ENCODE measurements around the gene LMF1. TPM values are rescaled to one million over a fixed set of nuclear protein-coding genes. Genes with fewer than 3 reads are reported as not detected.

Gene LMF1
- total RNA-seq, 3 donors from 2014 or later (not counting 1 experiment from before 2014, with no cell fraction given) = 28.2 to 42.2 (median 41.2) TPM

DNA sequence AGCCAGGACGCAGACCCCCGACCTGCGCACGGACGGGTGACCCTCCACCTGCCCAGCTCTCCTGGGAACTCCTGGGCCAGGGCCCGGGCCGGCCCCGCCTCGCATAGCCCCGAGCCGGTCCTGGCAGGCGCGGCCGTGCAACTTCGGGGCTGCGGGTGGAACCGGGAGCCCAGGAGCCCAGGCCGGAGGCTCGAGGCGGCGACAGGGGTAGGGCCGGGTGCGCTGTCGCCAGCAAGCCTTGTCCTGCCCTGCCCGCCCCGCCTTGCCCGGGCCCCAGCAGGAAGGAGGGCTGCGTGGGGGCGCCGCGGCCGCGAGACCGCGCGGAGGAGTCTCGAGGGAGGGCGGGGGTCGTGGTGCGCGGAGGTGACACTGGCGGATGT lies 408 bp downstream of the LMF1 start:
- H3K27ac Mint-ChIP-seq = peak overlapping the region; percentile 31 to 59
- peak in 1 of 3 donors; percentile 22 for ATAC-seq

DNA sequence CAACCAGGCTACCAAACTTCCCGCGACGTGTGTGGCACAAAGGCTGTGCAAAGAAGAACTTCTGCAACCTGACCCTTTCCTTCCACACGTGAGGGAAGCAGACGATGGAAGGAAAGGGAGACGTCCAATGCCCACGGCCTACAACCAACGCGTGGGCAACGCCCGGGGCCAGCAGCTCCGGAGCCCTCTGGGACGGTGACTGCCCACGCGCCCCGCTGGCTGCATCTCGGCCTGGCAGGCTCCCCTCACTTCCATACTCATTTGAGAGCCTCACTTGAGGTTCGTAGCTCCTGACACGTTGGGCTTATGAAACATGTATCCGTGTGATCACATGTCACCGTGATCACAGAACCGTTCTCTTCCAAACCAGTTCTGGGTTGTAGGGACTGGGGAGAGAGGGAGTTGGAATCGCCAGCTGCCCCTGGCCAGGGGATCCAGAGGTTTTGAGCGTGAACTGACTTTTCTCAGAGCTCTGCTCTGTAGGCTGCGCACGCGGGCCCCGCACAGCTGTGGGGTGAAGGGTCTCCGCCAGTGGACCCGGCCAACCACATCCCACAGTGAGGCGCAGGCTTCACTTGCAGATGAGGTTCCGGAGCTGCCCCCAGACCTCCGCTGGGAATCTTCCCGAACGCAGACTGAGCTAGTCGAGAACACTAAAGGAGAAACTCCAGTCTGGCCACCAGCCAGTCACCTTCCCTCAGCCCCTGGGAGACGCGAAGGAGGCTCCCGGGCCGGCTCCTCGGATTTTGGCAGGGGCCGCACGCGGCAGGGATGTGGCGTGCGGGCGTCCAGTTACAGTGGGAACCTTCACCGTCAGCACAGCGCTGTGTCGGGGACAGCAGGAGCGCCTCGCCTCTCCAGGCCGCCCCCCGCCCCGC lies 1.0 kb downstream of the LMF1 start:
- H3K9me3 ChIP-seq (ENCODE audit: control insufficient read depth, insufficient read depth, low read length) = peaks cover 3% of the 10 kb centered on the region
- H3K27ac ChIP-seq (ENCODE audit: low read length) = no peak overlapping the region
- intact Hi-C loops (cut with micrococcal nuclease) = no loop called here
- no peak for DNase-seq
- H3K4me1 ChIP-seq (ENCODE audit: control insufficient read depth, insufficient read depth, low read length) = peaks cover 17% of the 10 kb centered on the region
- TF ChIP-seq, protein P1, sequence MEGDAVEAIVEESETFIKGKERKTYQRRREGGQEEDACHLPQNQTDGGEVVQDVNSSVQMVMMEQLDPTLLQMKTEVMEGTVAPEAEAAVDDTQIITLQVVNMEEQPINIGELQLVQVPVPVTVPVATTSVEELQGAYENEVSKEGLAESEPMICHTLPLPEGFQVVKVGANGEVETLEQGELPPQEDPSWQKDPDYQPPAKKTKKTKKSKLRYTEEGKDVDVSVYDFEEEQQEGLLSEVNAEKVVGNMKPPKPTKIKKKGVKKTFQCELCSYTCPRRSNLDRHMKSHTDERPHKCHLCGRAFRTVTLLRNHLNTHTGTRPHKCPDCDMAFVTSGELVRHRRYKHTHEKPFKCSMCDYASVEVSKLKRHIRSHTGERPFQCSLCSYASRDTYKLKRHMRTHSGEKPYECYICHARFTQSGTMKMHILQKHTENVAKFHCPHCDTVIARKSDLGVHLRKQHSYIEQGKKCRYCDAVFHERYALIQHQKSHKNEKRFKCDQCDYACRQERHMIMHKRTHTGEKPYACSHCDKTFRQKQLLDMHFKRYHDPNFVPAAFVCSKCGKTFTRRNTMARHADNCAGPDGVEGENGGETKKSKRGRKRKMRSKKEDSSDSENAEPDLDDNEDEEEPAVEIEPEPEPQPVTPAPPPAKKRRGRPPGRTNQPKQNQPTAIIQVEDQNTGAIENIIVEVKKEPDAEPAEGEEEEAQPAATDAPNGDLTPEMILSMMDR (IDR thresholded peaks at IDR 0.05) = no peak
- peak overlapping the region; percentile 76 for H3K4me3 ChIP-seq (ENCODE audit: low read length)
- no peaks in the 10 kb centered on the region for H3K27me3 ChIP-seq (ENCODE audit: control insufficient read depth, insufficient read depth, low read length)
- H3K27me3 Mint-ChIP-seq (ENCODE audit: low read depth in 2 of 2) = no peaks in the 10 kb centered on the region
- H3K36me3 ChIP-seq (ENCODE audit: control insufficient read depth, insufficient read depth, low read length) = no peaks in the 10 kb centered on the region
- H3K9me3 Mint-ChIP-seq = no peaks in the 10 kb centered on the region
- H3K4me3 Mint-ChIP-seq = peak overlapping the region; percentile 88
- peak overlapping the region; percentile 31 to 59 for H3K27ac Mint-ChIP-seq
- peaks cover 20 to 26% of the 10 kb centered on the region in 2 donors for H3K4me1 Mint-ChIP-seq
- whole genome bisulfite sequencing (ENCODE audit: insufficient coverage) = 58% methylated on average over 55 of the region's 55 CpGs
- peaks cover 8% of the 10 kb centered on the region for H3K36me3 Mint-ChIP-seq
- ATAC-seq = no peak

More for the DNA sequence above, 408 bp downstream of the LMF1 start:
- Mint-ChIP-seq H3K4me3 (peak overlapping the region; percentile 88), H3K9me3 (no peaks in the 10 kb centered on the region), H3K36me3 (peaks cover 4% of the 10 kb centered on the region), H3K4me1 (peaks cover 15 to 20% of the 10 kb centered on the region in 2 donors), H3K27me3 (ENCODE audit: low read depth in 2 of 2) (no peaks in the 10 kb centered on the region)
- TF ChIP-seq, protein P1 (IDR thresholded peaks at IDR 0.05) = no peak
- intact Hi-C loops (cut with micrococcal nuclease) = no loop called here
- no peak for DNase-seq
- Histone ChIP-seq H3K27ac (ENCODE audit: low read length) (peak overlapping the region; percentile 75), H3K27me3 (ENCODE audit: control insufficient read depth, insufficient read depth, low read length) (no peaks in the 10 kb centered on the region), H3K9me3 (ENCODE audit: control insufficient read depth, insufficient read depth, low read length) (peaks cover 3% of the 10 kb centered on the region), H3K4me1 (ENCODE audit: control insufficient read depth, insufficient read depth, low read length) (peaks cover 17% of the 10 kb centered on the region), H3K36me3 (ENCODE audit: control insufficient read depth, insufficient read depth, low read length) (no peaks in the 10 kb centered on the region), H3K4me3 (ENCODE audit: low read length) (peak overlapping the region; percentile 76)
- under 1% methylated on average over 42 of the region's 42 CpGs for WGBS (ENCODE audit: insufficient coverage)

DNA sequence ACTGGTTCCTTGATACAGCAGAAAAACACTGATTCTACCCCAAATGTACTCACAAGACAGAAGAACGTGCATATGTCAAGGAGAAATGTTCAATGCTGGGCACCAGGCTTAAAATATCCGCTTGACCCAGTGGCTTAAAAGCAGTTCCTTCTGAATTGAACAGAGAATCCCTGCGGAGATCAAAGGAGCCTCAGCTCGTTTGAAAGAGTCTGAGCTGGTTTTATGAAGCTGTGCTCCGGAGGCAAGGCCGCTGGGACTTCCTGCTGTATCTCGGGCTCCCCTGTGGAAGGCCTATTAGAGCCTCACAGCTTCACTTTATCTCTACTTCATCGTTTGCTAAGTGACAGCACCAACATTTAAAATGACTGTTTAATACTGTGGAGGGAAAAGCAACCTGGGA lies 2.2 kb downstream of the LMF1 start:
- 86% methylated on average over 8 of the region's 8 CpGs for WGBS (ENCODE audit: insufficient coverage)
- no peaks in the 10 kb centered on the region for H3K9me3 Mint-ChIP-seq
- peaks cover 8% of the 10 kb centered on the region for H3K36me3 Mint-ChIP-seq
- Histone ChIP-seq H3K36me3 (ENCODE audit: control insufficient read depth, insufficient read depth, low read length) (no peaks in the 10 kb centered on the region), H3K4me3 (ENCODE audit: low read length) (no peak overlapping the region), H3K9me3 (ENCODE audit: control insufficient read depth, insufficient read depth, low read length) (peaks cover 3% of the 10 kb centered on the region), H3K4me1 (ENCODE audit: control insufficient read depth, insufficient read depth, low read length) (peaks cover 17% of the 10 kb centered on the region), H3K27ac (ENCODE audit: low read length) (no peak overlapping the region), H3K27me3 (ENCODE audit: control insufficient read depth, insufficient read depth, low read length) (no peaks in the 10 kb centered on the region)
- no peaks in the 10 kb centered on the region for H3K27me3 Mint-ChIP-seq (ENCODE audit: low read depth in 2 of 2)
- peaks cover 22 to 29% of the 10 kb centered on the region in 2 donors for H3K4me1 Mint-ChIP-seq
- no peak overlapping the region for H3K27ac Mint-ChIP-seq
- TF ChIP-seq, protein P1 (IDR thresholded peaks at IDR 0.05) = no peak
- H3K4me3 Mint-ChIP-seq = peak overlapping the region; percentile 66
- intact Hi-C loops (cut with micrococcal nuclease) = no loop called here
- DNase-seq = no peak
- ATAC-seq = no peak

Data from natural killer cell (primary cell).